B cell (primary cell): Measurements from ENCODE around the gene WDR18. TPM values are rescaled to one million over a fixed set of nuclear protein-coding genes. Genes with fewer than 3 reads are reported as not detected.

Source experiments
- ATAC-seq: fragments of 200-7000 bp; cut with Tn5 transposase; one replicate; pipeline ENCODE4 v1.10.0; 2021; ENCODE audit warnings: low read depth, mild to moderate bottlenecking, moderate number of reproducible peaks, moderate library complexity
- CTCF ChIA-PET: fragments of 350-600 bp; sonication (Branson Sonifier 250); formaldehyde crosslinking; loops from one replicate; lab custom pipeline; 2021; ENCODE audit warnings: antibody characterized with exemption, inconsistent platforms; lab: Charles Lee
- POLR2A ChIA-PET: fragments of 350-600 bp; sonication (Branson Sonifier 250); formaldehyde crosslinking; loops from one replicate; lab custom pipeline; 2021; ENCODE audit warnings: antibody characterized with exemption; lab: Charles Lee
- DNase-seq: peaks from one replicate; pipeline ENCODE4 v3.0.0; 2013
- H2AFZ ChIP-seq: 2 replicates; pipeline ENCODE4 v1.6.1; 2012; ENCODE audit warnings: mild to moderate bottlenecking, low read depth, low read length; ENCODE audit not compliant: insufficient read depth, poor library complexity, severe bottlenecking
- H3K27ac ChIP-seq, 2 donors: 1 replicate in 1 of 2; 2 replicates in 1 of 2; pipeline ENCODE4 v1.5.1; 2012 to 2013; ENCODE audit warnings: low read length in 2 of 2, mild to moderate bottlenecking in 2 of 2, moderate library complexity in 1 of 2
- H3K27me3 ChIP-seq, 4 experiments: fragments of 200-600 bp in 1 of 4; sonication (generic) in 1 of 4; replicated peaks in 1 of 4; 1 replicate in 2 of 4; 2 replicates in 2 of 4; pipeline versions ENCODE4 v1.6.1 to v1.7.0; 2013 to 2016; ENCODE audit warnings: low read length in 3 of 4, mild to moderate bottlenecking in 2 of 4, mixed read lengths in 1 of 4, moderate library complexity in 1 of 4; ENCODE audit not compliant: insufficient read depth in 4 of 4, control insufficient read depth in 3 of 4; ENCODE audit errors: control extremely low read depth in 1 of 4
- H3K36me3 ChIP-seq, 2 experiments: replicated peaks in 1 of 2; 1 replicate in 1 of 2; 2 replicates in 1 of 2; pipeline versions ENCODE4 v1.6.1 to v1.7.1; 2013; ENCODE audit warnings: low read length in 1 of 2; ENCODE audit not compliant: insufficient read depth in 2 of 2, control insufficient read depth in 1 of 2; ENCODE audit errors: control extremely low read depth in 1 of 2, extremely low read depth in 1 of 2
- H3K4me1 ChIP-seq, 2 donors: fragments of 200-600 bp in 1 of 2; sonication (generic) in 1 of 2; 1 replicate in 1 of 2; 2 replicates in 1 of 2; pipeline versions ENCODE4 v1.5.1 to v1.6.1; 2013 to 2017; ENCODE audit warnings: low read length in 2 of 2; ENCODE audit not compliant: control insufficient read depth in 2 of 2, insufficient read depth in 2 of 2
- H3K4me2 ChIP-seq: replicated peaks from 2 replicates; pipeline ENCODE3; 2012; ENCODE audit warnings: mild to moderate bottlenecking, low read depth, low read length; ENCODE audit not compliant: poor library complexity, severe bottlenecking
- H3K4me3 ChIP-seq, 5 experiments: fragments of 200-600 bp in 1 of 5; sonication (generic) in 1 of 5; 1 replicate in 3 of 5; 2 replicates in 2 of 5; pipeline versions ENCODE4 v1.5.1 to v1.7.0; 2011 to 2016; ENCODE audit warnings: low read length in 4 of 5, mild to moderate bottlenecking in 4 of 5, low read depth in 2 of 5, control low read depth in 1 of 5, moderate library complexity in 1 of 5; ENCODE audit not compliant: insufficient read depth in 1 of 5; ENCODE audit errors: control extremely low read depth in 1 of 5, extremely low read depth in 1 of 5
- H3K79me2 ChIP-seq: fragments of 200-600 bp; sonication (generic); one replicate; pipeline ENCODE4 v1.6.0; 2016; ENCODE audit warnings: low read length; ENCODE audit not compliant: control insufficient read depth, insufficient read depth
- H3K9ac ChIP-seq: fragments of 200-600 bp; sonication (generic); 2 replicates; pipeline ENCODE4 v1.6.1; 2017; ENCODE audit warnings: mild to moderate bottlenecking, low read length, moderate library complexity
- H3K9me3 ChIP-seq, 3 donors: one replicate each; pipeline versions ENCODE4 v1.6.1 to v1.7.1; 2013; ENCODE audit warnings: low read length in 2 of 3; ENCODE audit not compliant: control insufficient read depth in 2 of 3, insufficient read depth in 1 of 3; ENCODE audit errors: control extremely low read depth in 1 of 3
- H4K20me1 ChIP-seq: 2 replicates; pipeline ENCODE4 v1.6.0; 2012; ENCODE audit warnings: mild to moderate bottlenecking, low read length; ENCODE audit not compliant: insufficient read depth, control insufficient read depth, poor library complexity, severe bottlenecking
- H3K27ac Mint-ChIP-seq: one replicate; pipeline ENCODE4 v1.8.0; 2021; ENCODE audit warnings: mixed read lengths
- H3K27me3 Mint-ChIP-seq: one replicate; pipeline ENCODE4 v1.8.0; 2021; ENCODE audit warnings: mixed read lengths
- H3K4me1 Mint-ChIP-seq: one replicate; pipeline ENCODE4 v1.8.0; 2021; ENCODE audit warnings: mixed read lengths
- H3K4me3 Mint-ChIP-seq: one replicate; pipeline ENCODE4 v1.8.0; 2021; ENCODE audit warnings: mixed read lengths
- H3K9me3 Mint-ChIP-seq: one replicate; pipeline ENCODE4 v1.8.0; 2022; ENCODE audit warnings: mixed read lengths; ENCODE audit not compliant: insufficient read depth
- CTCF ChIP-seq: fragments of 200-600 bp; IDR thresholded peaks from one replicate; pipeline ENCODE4 v1.8.0; 2022; ENCODE audit warnings: antibody characterized with exemption, mild to moderate bottlenecking
- EZH2 ChIP-seq: IDR thresholded peaks from 2 replicates; pipeline ENCODE4 v1.6.1; 2012; ENCODE audit warnings: borderline replicate concordance, low read depth, mild to moderate bottlenecking, moderate library complexity, low read length; ENCODE audit not compliant: insufficient read depth, poor library complexity, severe bottlenecking
- WGBS: methylation state at CpG from one replicate; pipeline ENCODE4 v1.1.5; 2013; ENCODE audit warnings: missing lambda C conversion rate; ENCODE audit not compliant: insufficient coverage; 5-methylcytosine and 5-hydroxymethylcytosine counted together
- intact Hi-C: fragments of 100-400 bp; cut with micrococcal nuclease; formaldehyde crosslinking; loops from one replicate; pipeline ENCODE4 v1.10.0; 2022
- polyA plus RNA-seq: library from polyadenylated mRNA; depleted of rRNA; stranded (reverse); fragments of >200 nt; gene quantifications from 2 replicates; pipeline ENCODE4 v1.2.3, GENCODE V29; 2012
- small RNA-seq: library from RNA; depleted of rRNA; stranded (forward); fragments of <200 nt; gene quantifications from one replicate; pipeline ENCODE3, GENCODE V24; 2012; ENCODE audit warnings: low replicate concordance, low read depth; ENCODE audit not compliant: insufficient read length
- total RNA-seq, 2 donors: library from RNA; stranded (reverse); fragments of 120-200 nt in 1 of 2; gene quantifications; 1 replicate in 1 of 2; 2 replicates in 1 of 2; pipeline versions ENCODE4 v1.2.3 to v1.2.4, GENCODE V29; 2013 to 2022

Gene WDR18
- total and polyA plus RNA-seq, 2 donors (not counting 1 experiment from before 2014, with no cell fraction given): 48.5 to 60.5 TPM

GRCh38 chr19:1042689-1043511 is 58.8 kb downstream of the WDR18 start:
- Mint-ChIP-seq H3K4me3 (peak overlapping the region; percentile 19), H3K4me1 (peaks cover 38% of the 10 kb centered on the region), H3K9me3 (no peaks in the 10 kb centered on the region), H3K27me3 (no peaks in the 10 kb centered on the region), H3K27ac (no peak overlapping the region)
- no peak overlapping the region for H3K4me3 ChIP-seq
- H3K9me3 ChIP-seq: peaks cover 0 to 4% (median 0%) of the 10 kb centered on the region in 3 donors
- WGBS: 97% methylated on average over 20 of the region's 23 CpGs
- H2AFZ ChIP-seq: no peak overlapping the region
- H3K79me2 ChIP-seq: peaks cover 59% of the 10 kb centered on the region
- ATAC-seq (no peak), DNase-seq (no peak)
- intact Hi-C loops: no loop called here
- CTCF ChIA-PET: interaction anchor here (1.2 kb wide), 1 partner anchor 22 kb away, joined by 7 read pairs; no protein-coding TSS in a partner anchor
- POLR2A ChIA-PET: interaction anchor here (0.6 to 2.4 kb wide), 4 partner anchors 22 to 47 kb away, joined by 3 to 10 read pairs (median 6); no protein-coding TSS in a partner anchor
- peaks cover 69% of the 10 kb centered on the region for H4K20me1 ChIP-seq
- peaks cover 24 to 49% of the 10 kb centered on the region in 2 donors for H3K4me1 ChIP-seq
- no peak overlapping the region for H3K9ac ChIP-seq
- H3K4me2 ChIP-seq: no peak overlapping the region
- peaks cover 0 to 50% of the 10 kb centered on the region in 2 experiments for H3K36me3 ChIP-seq
- H3K27me3 ChIP-seq: no peaks in the 10 kb centered on the region
- no peak overlapping the region for H3K27ac ChIP-seq
- TF ChIP-seq CTCF (no peak), EZH2 (no peak)

Small RNA genes lying within 50 kb of the gene (small RNA-seq; reads per million reads assigned to genes)
- 9.3 reads per million, percentile 82 among the genes with 10 or more reads in this experiment for gene RNU6-2

Other genes starting within 250 kb of the WDR18 start
- gene MISP, start 233.2 kb upstream of the WDR18 start, total RNA-seq: not detected in 2 replicates
- not detected in 2 replicates for gene MISP, start 233.2 kb upstream of the WDR18 start, polyA plus RNA-seq
- 304 and 309 TPM in 2 replicates for gene PTBP1, start 186.9 kb upstream of the WDR18 start, total RNA-seq
- gene PTBP1, start 186.9 kb upstream of the WDR18 start, polyA plus RNA-seq: 137 and 154 TPM in 2 replicates
- gene PLPPR3, start 162.4 kb upstream of the WDR18 start, total RNA-seq: not detected in 2 replicates
- gene PLPPR3, start 162.4 kb upstream of the WDR18 start, polyA plus RNA-seq: not detected in 2 replicates
- gene AZU1, start 156.5 kb upstream of the WDR18 start, total RNA-seq: 0.44 and 0.70 TPM in 2 replicates
- 0.13 and 0.59 TPM in 2 replicates for gene AZU1, start 156.5 kb upstream of the WDR18 start, polyA plus RNA-seq
- gene PRTN3, start 143.3 kb upstream of the WDR18 start, total RNA-seq: not detected in 2 replicates
- not detected in 2 replicates for gene PRTN3, start 143.3 kb upstream of the WDR18 start, polyA plus RNA-seq
- not detected in 2 replicates for gene ELANE, start 132.0 kb upstream of the WDR18 start, total RNA-seq
- gene ELANE, start 132.0 kb upstream of the WDR18 start, polyA plus RNA-seq: 0.18 TPM in 1 of 2 replicates, not detected in the other
- gene CFD, start 124.7 kb upstream of the WDR18 start, total RNA-seq: 0.79 and 0.87 TPM in 2 replicates
- 2.9 and 6.6 TPM in 2 replicates for gene CFD, start 124.7 kb upstream of the WDR18 start, polyA plus RNA-seq
- gene MED16, start 91.2 kb upstream of the WDR18 start, total RNA-seq: 85.0 and 88.6 TPM in 2 replicates
- 60.3 and 85.3 TPM in 2 replicates for gene MED16, start 91.2 kb upstream of the WDR18 start, polyA plus RNA-seq
- gene RNU6-9, start 90.9 kb upstream of the WDR18 start, total RNA-seq: not detected in 2 replicates
- gene RNU6-9, start 90.9 kb upstream of the WDR18 start, polyA plus RNA-seq: not detected in 2 replicates
- gene R3HDM4, start 71.1 kb upstream of the WDR18 start, total RNA-seq: 165 and 176 TPM in 2 replicates
- gene R3HDM4, start 71.1 kb upstream of the WDR18 start, polyA plus RNA-seq: 168 and 185 TPM in 2 replicates
- gene KISS1R, start 67.0 kb upstream of the WDR18 start, total RNA-seq: 0.56 and 0.79 TPM in 2 replicates
- 0.55 and 1.3 TPM in 2 replicates for gene KISS1R, start 67.0 kb upstream of the WDR18 start, polyA plus RNA-seq
- 60.5 and 66.7 TPM in 2 replicates for gene ARID3A, start 58.3 kb upstream of the WDR18 start, total RNA-seq
- gene ARID3A, start 58.3 kb upstream of the WDR18 start, polyA plus RNA-seq: 16.5 and 22.9 TPM in 2 replicates
- gene GRIN3B, start 16.1 kb downstream of the WDR18 start, total RNA-seq: 0.10 and 0.42 TPM in 2 replicates
- gene GRIN3B, start 16.1 kb downstream of the WDR18 start, polyA plus RNA-seq: 0.07 and 0.10 TPM in 2 replicates
- 373 and 377 TPM in 2 replicates for gene TMEM259, start 36.8 kb downstream of the WDR18 start, total RNA-seq
- gene TMEM259, start 36.8 kb downstream of the WDR18 start, polyA plus RNA-seq: 607 and 730 TPM in 2 replicates
- gene RNU6-2, start 37.2 kb downstream of the WDR18 start, total RNA-seq: not detected in 2 replicates
- not detected in 2 replicates for gene RNU6-2, start 37.2 kb downstream of the WDR18 start, polyA plus RNA-seq
- 186 and 198 TPM in 2 replicates for gene CNN2, start 42.3 kb downstream of the WDR18 start, total RNA-seq
- 301 and 325 TPM in 2 replicates for gene CNN2, start 42.3 kb downstream of the WDR18 start, polyA plus RNA-seq
- gene ABCA7, start 55.8 kb downstream of the WDR18 start, total RNA-seq: 192 and 206 TPM in 2 replicates
- gene ABCA7, start 55.8 kb downstream of the WDR18 start, polyA plus RNA-seq: 281 and 425 TPM in 2 replicates
- gene ARHGAP45, start 82.8 kb downstream of the WDR18 start, total RNA-seq: 490 and 523 TPM in 2 replicates
- gene ARHGAP45, start 82.8 kb downstream of the WDR18 start, polyA plus RNA-seq: 488 and 579 TPM in 2 replicates
- gene POLR2E, start 111.0 kb downstream of the WDR18 start, total RNA-seq: 103 and 106 TPM in 2 replicates
- gene POLR2E, start 111.0 kb downstream of the WDR18 start, polyA plus RNA-seq: 84.5 and 121 TPM in 2 replicates
- gene GPX4, start 119.6 kb downstream of the WDR18 start, total RNA-seq: 202 and 213 TPM in 2 replicates
- gene GPX4, start 119.6 kb downstream of the WDR18 start, polyA plus RNA-seq: 303 and 317 TPM in 2 replicates
- gene SBNO2, start 189.9 kb downstream of the WDR18 start, total RNA-seq: 83.3 and 85.9 TPM in 2 replicates
- 42.8 and 47.3 TPM in 2 replicates for gene SBNO2, start 189.9 kb downstream of the WDR18 start, polyA plus RNA-seq
- 89.9 and 91.8 TPM in 2 replicates for gene STK11, start 221.4 kb downstream of the WDR18 start, total RNA-seq
- 82.9 and 87.9 TPM in 2 replicates for gene STK11, start 221.4 kb downstream of the WDR18 start, polyA plus RNA-seq